CD4-positive, alpha-beta T cell treated with Interleukin-15 for 4 hours (primary cell): ENCODE measurements around the gene PSMD3.
"Not testable (repeated sequence)": the region's sequence is repeated elsewhere in the genome, so short reads cannot be mapped to it uniquely, and the experiment has no call there.

Experiments used
- DNase-seq: peaks from one replicate; pipeline ENCODE4 v3.0.0-alpha.2; 2020; ENCODE audit warnings: low spot score

PSMD3 gene

GRCh38 chr17:39996800-39997199, 16.2 kb downstream of the PSMD3 start:
- no peak for DNase-seq

GRCh38 chr17:39997543-39997942, 16.9 kb downstream of the PSMD3 start:
- no peak for DNase-seq

GRCh38 chr17:39999067-39999466, 18.5 kb downstream of the PSMD3 start:
- no peak for DNase-seq

- DNase-seq = no peak
These were observed 19.6 kb downstream of the PSMD3 start for GRCh38 chr17:40000161-40000560.

GRCh38 chr17:40001335-40001734, 20.7 kb downstream of the PSMD3 start:
- DNase-seq = not testable (repeated sequence)

GRCh38 chr17:40004072-40004471, 23.5 kb downstream of the PSMD3 start:
- no peak for DNase-seq

GRCh38 chr17:40004712-40005111, 24.1 kb downstream of the PSMD3 start:
- no peak for DNase-seq

- no peak for DNase-seq
These were observed 24.9 kb downstream of the PSMD3 start for GRCh38 chr17:40005520-40005919.

GRCh38 chr17:40010946-40011500, 30.4 kb downstream of the PSMD3 start:
- not testable (repeated sequence) for DNase-seq

- DNase-seq = not testable (repeated sequence)
These were observed 31.5 kb downstream of the PSMD3 start for GRCh38 chr17:40012017-40012647.

- DNase-seq = no peak
These were observed 33.9 kb downstream of the PSMD3 start for GRCh38 chr17:40014375-40014980.

- no peak for DNase-seq
These were observed 34.7 kb downstream of the PSMD3 start, which contains the start of gene CSF3 for GRCh38 chr17:40015005-40015997. Gene CSF3 (plus strand): TSS chr17:40015440. CDS start chr17:40015475, 35 bp downstream.

GRCh38 chr17:40015998-40016985, 35.7 kb downstream of the PSMD3 start:
- no peak for DNase-seq

GRCh38 chr17:40017422-40018080, 36.9 kb downstream of the PSMD3 start:
- no peak for DNase-seq

- DNase-seq = no peak
These were observed 37.9 kb downstream of the PSMD3 start for GRCh38 chr17:40018211-40019121.

- no peak for DNase-seq
These were observed 38.8 kb downstream of the PSMD3 start for GRCh38 chr17:40019140-40019991.

- DNase-seq = no peak
These were observed 39.5 kb downstream of the PSMD3 start for GRCh38 chr17:40020146-40020545.

- no peak for DNase-seq
These were observed 40.9 kb downstream of the PSMD3 start for GRCh38 chr17:40021451-40021971.
